Activated B cell treated with CpG ODN at 0.5 μM for 24 hours (primary cell): ENCODE results near the gene GGACT. TPM values are rescaled to one million over a fixed set of nuclear protein-coding genes. Genes with fewer than 3 reads are reported as not detected.
A peak's percentile ranks its signal among the peaks of the same experiment; 100 is the strongest.
"Not testable (repeated sequence)": the region's sequence is repeated elsewhere in the genome, so short reads cannot be mapped to it uniquely, and the experiment has no call there.

Experiments
- ATAC-seq: fragments of 200-7000 bp; cut with Tn5 transposase; one replicate; pipeline ENCODE4 v1.10.0; 2021; ENCODE audit warnings: low read depth, mild to moderate bottlenecking, moderate library complexity
- CTCF ChIA-PET: fragments of 350-600 bp; sonication (Branson Sonifier 250); formaldehyde crosslinking; loops from one replicate; lab custom pipeline; 2021; ENCODE audit warnings: antibody characterized with exemption; lab: Charles Lee
- POLR2A ChIA-PET: fragments of 350-600 bp; sonication (Branson Sonifier 250); formaldehyde crosslinking; loops from one replicate; lab custom pipeline; 2021; ENCODE audit warnings: antibody characterized with exemption; lab: Charles Lee
- DNase-seq: peaks from one replicate; pipeline ENCODE4 v3.0.0; 2022
- H3K27ac Mint-ChIP-seq: one replicate; pipeline ENCODE4 v1.8.0; 2020; ENCODE audit warnings: mixed read lengths
- H3K27me3 Mint-ChIP-seq: one replicate; pipeline ENCODE4 v1.8.0; 2021; ENCODE audit warnings: mixed read lengths
- H3K36me3 Mint-ChIP-seq: one replicate; pipeline ENCODE4 v1.8.0; 2021; ENCODE audit warnings: low read depth, mixed read lengths
- H3K4me1 Mint-ChIP-seq: one replicate; pipeline ENCODE4 v1.8.0; 2021; ENCODE audit warnings: mixed read lengths
- H3K4me3 Mint-ChIP-seq: one replicate; pipeline ENCODE4 v1.8.0; 2020; ENCODE audit warnings: mild to moderate bottlenecking, mixed read lengths
- H3K9me3 Mint-ChIP-seq: one replicate; pipeline ENCODE4 v1.8.0; 2020; ENCODE audit warnings: mixed read lengths
- CTCF ChIP-seq: fragments of 200-600 bp; IDR thresholded peaks from one replicate; pipeline ENCODE4 v1.8.0; 2022; ENCODE audit warnings: antibody characterized with exemption, mild to moderate bottlenecking
- intact Hi-C: fragments of 100-400 bp; cut with micrococcal nuclease; formaldehyde crosslinking; loops from one replicate; pipeline ENCODE4 v1.15.1; 2024
- total RNA-seq: library from RNA; stranded (reverse); gene quantifications from 2 replicates; pipeline ENCODE4 v1.2.3, GENCODE V29; 2022

Gene GGACT
- total RNA-seq, 1 donor from 2014 or later, result 6.5 TPM

GRCh38 chr13:100581504-100581903 lies 7.1 kb downstream of the GGACT start:
- Mint-ChIP-seq H3K27ac (no peak overlapping the region), H3K4me1 (no peaks in the 10 kb centered on the region), H3K4me3 (no peak overlapping the region), H3K36me3 (peaks cover 14% of the 10 kb centered on the region), H3K9me3 (no peaks in the 10 kb centered on the region), H3K27me3 (no peaks in the 10 kb centered on the region)
- ATAC-seq (no peak), DNase-seq (no peak)
- CTCF ChIA-PET, result no interaction called here
- POLR2A ChIA-PET, result no interaction called here
- no peak for TF ChIP-seq CTCF
- intact Hi-C loops, result loop anchor here (10.0 kb wide), 2 partner anchors 1497 to 1813 kb away; no protein-coding TSS in a partner anchor

DNA sequence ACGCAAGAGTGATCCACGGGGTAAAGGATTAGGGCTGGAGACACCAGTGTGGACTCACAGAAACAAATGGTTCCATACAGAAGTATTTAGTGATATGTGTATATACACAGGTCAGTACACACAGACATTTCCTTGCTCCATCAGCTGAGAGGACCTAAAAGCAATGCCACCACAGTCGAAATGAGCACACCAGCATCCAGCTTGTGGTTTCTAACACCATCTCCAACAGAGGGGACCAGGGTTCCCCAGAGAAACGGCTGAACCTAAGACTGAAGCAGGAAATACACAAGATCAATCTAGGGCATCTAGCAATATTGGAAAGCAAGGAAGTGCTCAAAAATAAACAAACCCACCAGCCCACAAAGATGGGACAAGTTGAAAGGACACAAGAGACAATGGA lies 7.6 kb downstream of the GGACT start:
- Mint-ChIP-seq H3K4me3 (no peak overlapping the region), H3K36me3 (peaks cover 14% of the 10 kb centered on the region), H3K9me3 (no peaks in the 10 kb centered on the region), H3K4me1 (no peaks in the 10 kb centered on the region), H3K27me3 (no peaks in the 10 kb centered on the region), H3K27ac (no peak overlapping the region)
- TF ChIP-seq CTCF, result no peak
- DNase-seq (no peak), ATAC-seq (no peak)
- intact Hi-C loops, result loop anchor here (10.0 kb wide), 2 partner anchors 1496 to 1814 kb away; no protein-coding TSS in a partner anchor
- CTCF ChIA-PET, result no interaction called here
- POLR2A ChIA-PET, result no interaction called here

- CTCF ChIA-PET, result no interaction called here
- H3K4me3 Mint-ChIP-seq, result no peak overlapping the region
- no peaks in the 10 kb centered on the region for H3K9me3 Mint-ChIP-seq
- ATAC-seq (no peak), DNase-seq (no peak)
- no peaks in the 10 kb centered on the region for H3K4me1 Mint-ChIP-seq
- H3K27ac Mint-ChIP-seq, result no peak overlapping the region
- TF ChIP-seq CTCF, result no peak
- no peaks in the 10 kb centered on the region for H3K27me3 Mint-ChIP-seq
- POLR2A ChIA-PET, result no interaction called here
- peaks cover 14% of the 10 kb centered on the region for H3K36me3 Mint-ChIP-seq
- intact Hi-C loops, result loop anchor here (10.0 kb wide), 2 partner anchors 1495 to 1815 kb away; no protein-coding TSS in a partner anchor
Measured at GRCh38 chr13:100580045-100580444, 8.5 kb downstream of the GGACT start.

DNA sequence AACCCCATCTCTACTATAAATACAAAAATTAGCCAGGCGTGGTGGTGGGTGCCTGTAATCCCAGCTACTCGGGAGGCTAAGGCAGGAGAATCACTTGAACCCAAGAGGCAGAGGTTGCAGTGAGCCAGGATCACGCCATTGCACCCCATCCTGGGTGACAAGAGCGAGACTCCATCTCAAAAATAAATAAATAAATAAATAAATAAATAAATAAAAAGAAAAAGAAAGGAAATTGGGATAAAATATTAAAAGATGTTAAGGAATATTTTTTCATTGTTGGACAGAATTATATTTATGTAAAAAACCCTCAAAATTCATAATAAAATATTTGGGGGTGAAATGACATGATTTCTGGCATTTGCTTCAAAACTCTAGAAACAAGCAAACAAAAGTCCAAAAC lies 11.3 kb downstream of the GGACT start:
- H3K27ac Mint-ChIP-seq, DNase-seq, POLR2A ChIA-PET, H3K9me3 Mint-ChIP-seq, CTCF ChIA-PET, H3K27me3 Mint-ChIP-seq, H3K36me3 Mint-ChIP-seq, H3K4me1 Mint-ChIP-seq, H3K4me3 Mint-ChIP-seq, ATAC-seq: not testable (repeated sequence)
- intact Hi-C loops, result loop anchor here (10.0 kb wide), 1 partner anchor 248 kb away; no protein-coding TSS in a partner anchor

DNA sequence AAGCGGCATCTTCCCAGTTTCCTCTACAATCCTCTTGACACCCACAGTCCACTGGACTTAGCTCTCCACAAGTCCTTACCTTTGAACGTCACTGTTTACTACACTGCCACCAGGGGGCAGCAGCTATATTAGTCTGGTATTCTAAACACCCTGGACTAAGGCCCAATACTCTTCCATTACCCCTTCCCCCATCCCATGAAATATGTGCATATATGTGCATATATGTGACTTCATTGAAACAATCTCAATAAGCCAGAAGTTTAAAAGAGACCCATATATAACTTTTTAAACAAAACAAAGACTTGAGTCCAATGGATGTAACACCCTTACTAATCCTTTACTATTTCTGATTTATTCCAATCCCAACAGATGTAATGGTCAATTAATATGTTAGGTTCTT lies 15.5 kb downstream of the GGACT start:
- ATAC-seq (peak; percentile 73), DNase-seq (peak; percentile 35)
- intact Hi-C loops, result loop anchor here (1.0 to 10.0 kb wide), 3 partner anchors 15 to 252 kb away; partner anchors contain the start of gene GGACT
- peak; percentile 54 for TF ChIP-seq CTCF
- ChIA-PET CTCF (interaction anchor here (0.7 to 2.9 kb wide), 26 partner anchors 9 to 1983 kb away, joined by 3 to 20 read pairs (median 4); partner anchors contain the start of gene TMTC4), POLR2A (interaction anchor here (0.9 kb wide), 1 partner anchor 102 kb away, joined by 3 read pairs; the partner anchor contains the start of gene TMTC4)
- Mint-ChIP-seq H3K27ac (no peak overlapping the region), H3K27me3 (no peaks in the 10 kb centered on the region), H3K4me1 (no peaks in the 10 kb centered on the region), H3K4me3 (no peak overlapping the region), H3K9me3 (no peaks in the 10 kb centered on the region), H3K36me3 (no peaks in the 10 kb centered on the region)

DNA sequence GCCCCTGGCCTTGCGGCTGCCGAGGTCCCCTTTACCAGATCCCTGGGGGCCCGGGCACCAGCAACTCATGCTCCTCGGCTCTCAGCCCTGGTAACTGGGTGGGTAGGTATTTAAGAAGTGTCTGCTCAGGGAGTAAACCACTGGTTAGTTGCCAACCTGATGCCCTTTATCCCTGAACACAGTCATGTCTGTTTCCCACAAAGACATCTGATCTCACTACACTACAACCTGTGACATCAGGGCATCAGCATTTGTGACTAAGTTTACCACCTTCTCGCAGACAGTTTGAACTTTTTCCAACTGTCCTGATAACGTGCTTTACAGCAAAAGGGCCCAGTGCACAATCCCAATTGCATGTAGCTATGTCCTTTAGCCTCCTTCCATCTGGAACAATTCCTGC lies 22.0 kb downstream of the GGACT start:
- ATAC-seq (no peak), DNase-seq (no peak)
- Mint-ChIP-seq H3K27ac (no peak overlapping the region), H3K36me3 (no peaks in the 10 kb centered on the region), H3K4me1 (no peaks in the 10 kb centered on the region), H3K4me3 (no peak overlapping the region), H3K27me3 (no peaks in the 10 kb centered on the region), H3K9me3 (no peaks in the 10 kb centered on the region)
- intact Hi-C loops, result no loop called here
- ChIA-PET POLR2A (no interaction called here), CTCF (no interaction called here)
- TF ChIP-seq CTCF, result no peak
